ENCODE measurements around the gene RNF181. TPM values are rescaled to one million over a fixed set of nuclear protein-coding genes. Genes with fewer than 3 reads are reported as not detected.

RNF181 gene
- total and polyA plus RNA-seq, 2 of the 13 experiments (the other 11 are each of a cell fraction or from before 2014, with no cell fraction given) = 224 to 578 TPM

DNA sequence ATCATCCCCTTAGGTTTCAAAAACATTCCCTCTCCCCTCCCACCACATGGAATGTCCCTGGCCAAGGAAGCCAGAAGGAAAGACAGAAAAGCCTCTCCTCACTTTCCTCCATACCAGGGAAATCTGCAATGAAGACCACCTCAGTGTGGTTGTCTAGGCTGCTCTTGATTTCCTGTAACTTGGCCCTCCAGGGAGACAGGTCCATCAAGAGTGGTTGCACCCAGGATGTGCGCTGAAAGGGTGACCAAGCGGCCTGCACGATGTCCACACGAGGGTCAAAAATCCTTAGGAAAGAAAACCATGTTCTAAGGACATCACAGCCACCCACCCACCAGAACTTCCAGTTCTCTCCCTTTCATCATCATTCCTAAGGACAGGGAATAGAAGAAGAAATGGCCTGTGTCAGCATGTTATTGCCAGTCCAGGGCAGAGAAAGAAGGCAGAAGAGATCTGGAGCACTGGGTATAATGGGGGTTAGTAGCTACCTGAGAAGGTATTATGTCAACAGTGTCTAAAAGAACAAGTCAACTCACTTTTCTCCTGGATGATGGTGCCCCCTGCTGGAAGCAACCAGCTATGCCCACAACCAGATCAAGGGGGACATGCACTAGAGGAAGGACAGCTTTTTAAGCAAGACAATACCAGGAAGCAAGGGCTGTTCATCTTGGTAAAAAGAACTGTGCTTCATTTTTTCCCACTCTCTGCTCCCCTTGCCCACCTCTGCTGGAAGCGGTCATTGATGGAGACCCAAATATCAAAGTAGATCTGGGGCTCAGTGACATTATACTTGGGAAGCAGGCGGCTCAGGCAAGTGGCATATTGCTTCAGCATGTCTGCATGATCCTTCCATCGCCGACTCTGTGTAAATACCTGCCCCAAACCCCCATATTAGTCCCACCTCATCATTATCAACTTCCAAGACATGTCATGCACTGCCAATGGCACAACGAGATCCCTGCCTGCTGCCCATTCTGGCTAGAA, 43.6 kb upstream of the RNF181 start (continued):
- TF ChIP-seq, protein P1, sequence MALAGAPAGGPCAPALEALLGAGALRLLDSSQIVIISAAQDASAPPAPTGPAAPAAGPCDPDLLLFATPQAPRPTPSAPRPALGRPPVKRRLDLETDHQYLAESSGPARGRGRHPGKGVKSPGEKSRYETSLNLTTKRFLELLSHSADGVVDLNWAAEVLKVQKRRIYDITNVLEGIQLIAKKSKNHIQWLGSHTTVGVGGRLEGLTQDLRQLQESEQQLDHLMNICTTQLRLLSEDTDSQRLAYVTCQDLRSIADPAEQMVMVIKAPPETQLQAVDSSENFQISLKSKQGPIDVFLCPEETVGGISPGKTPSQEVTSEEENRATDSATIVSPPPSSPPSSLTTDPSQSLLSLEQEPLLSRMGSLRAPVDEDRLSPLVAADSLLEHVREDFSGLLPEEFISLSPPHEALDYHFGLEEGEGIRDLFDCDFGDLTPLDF (CRISPR knock-in tag; IDR thresholded peaks at IDR 0.05) = no peak
- TF ChIP-seq STAT5B (CRISPR knock-in tag; IDR thresholded peaks at IDR 0.05) = no peak
- TF ChIP-seq YEATS2 (CRISPR knock-in tag; IDR thresholded peaks at IDR 0.05; ENCODE audit: borderline replicate concordance) = peak; percentile 35; the same call in 1 of the 2 replicates
- no peak for TF ChIP-seq SMAD9 (CRISPR knock-in tag; IDR thresholded peaks at IDR 0.05)
- TF ChIP-seq, protein P2, sequence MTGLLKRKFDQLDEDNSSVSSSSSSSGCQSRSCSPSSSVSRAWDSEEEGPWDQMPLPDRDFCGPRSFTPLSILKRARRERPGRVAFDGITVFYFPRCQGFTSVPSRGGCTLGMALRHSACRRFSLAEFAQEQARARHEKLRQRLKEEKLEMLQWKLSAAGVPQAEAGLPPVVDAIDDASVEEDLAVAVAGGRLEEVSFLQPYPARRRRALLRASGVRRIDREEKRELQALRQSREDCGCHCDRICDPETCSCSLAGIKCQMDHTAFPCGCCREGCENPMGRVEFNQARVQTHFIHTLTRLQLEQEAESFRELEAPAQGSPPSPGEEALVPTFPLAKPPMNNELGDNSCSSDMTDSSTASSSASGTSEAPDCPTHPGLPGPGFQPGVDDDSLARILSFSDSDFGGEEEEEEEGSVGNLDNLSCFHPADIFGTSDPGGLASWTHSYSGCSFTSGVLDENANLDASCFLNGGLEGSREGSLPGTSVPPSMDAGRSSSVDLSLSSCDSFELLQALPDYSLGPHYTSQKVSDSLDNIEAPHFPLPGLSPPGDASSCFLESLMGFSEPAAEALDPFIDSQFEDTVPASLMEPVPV (CRISPR knock-in tag; IDR thresholded peaks at IDR 0.05) = no peak
- no peak for TF ChIP-seq ZNF879 (CRISPR knock-in tag; IDR thresholded peaks at IDR 0.05)
- no peak for TF ChIP-seq TBP (CRISPR knock-in tag; IDR thresholded peaks at IDR 0.05)
- TF ChIP-seq, protein P3, sequence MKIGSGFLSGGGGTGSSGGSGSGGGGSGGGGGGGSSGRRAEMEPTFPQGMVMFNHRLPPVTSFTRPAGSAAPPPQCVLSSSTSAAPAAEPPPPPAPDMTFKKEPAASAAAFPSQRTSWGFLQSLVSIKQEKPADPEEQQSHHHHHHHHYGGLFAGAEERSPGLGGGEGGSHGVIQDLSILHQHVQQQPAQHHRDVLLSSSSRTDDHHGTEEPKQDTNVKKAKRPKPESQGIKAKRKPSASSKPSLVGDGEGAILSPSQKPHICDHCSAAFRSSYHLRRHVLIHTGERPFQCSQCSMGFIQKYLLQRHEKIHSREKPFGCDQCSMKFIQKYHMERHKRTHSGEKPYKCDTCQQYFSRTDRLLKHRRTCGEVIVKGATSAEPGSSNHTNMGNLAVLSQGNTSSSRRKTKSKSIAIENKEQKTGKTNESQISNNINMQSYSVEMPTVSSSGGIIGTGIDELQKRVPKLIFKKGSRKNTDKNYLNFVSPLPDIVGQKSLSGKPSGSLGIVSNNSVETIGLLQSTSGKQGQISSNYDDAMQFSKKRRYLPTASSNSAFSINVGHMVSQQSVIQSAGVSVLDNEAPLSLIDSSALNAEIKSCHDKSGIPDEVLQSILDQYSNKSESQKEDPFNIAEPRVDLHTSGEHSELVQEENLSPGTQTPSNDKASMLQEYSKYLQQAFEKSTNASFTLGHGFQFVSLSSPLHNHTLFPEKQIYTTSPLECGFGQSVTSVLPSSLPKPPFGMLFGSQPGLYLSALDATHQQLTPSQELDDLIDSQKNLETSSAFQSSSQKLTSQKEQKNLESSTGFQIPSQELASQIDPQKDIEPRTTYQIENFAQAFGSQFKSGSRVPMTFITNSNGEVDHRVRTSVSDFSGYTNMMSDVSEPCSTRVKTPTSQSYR (CRISPR knock-in tag; IDR thresholded peaks at IDR 0.05; ENCODE audit: borderline replicate concordance) = peak; percentile 33; the same call in 1 of the 2 replicates
- no peak for TF ChIP-seq HNRNPUL1 (IDR thresholded peaks at IDR 0.05; ENCODE audit: low read depth, low read length)
- TF ChIP-seq BCL6 (CRISPR knock-in tag; IDR thresholded peaks at IDR 0.05) = peak; percentile 36; the same call in 1 of the 2 replicates
- TF ChIP-seq SRF (IDR thresholded peaks at IDR 0.05; ENCODE audit: low read depth, low read length) = no peak
- TF ChIP-seq CCAR2 (optimal IDR thresholded peaks at IDR 0.05; ENCODE audit: low read depth, low read length) = no peak
- TF ChIP-seq, protein P4, sequence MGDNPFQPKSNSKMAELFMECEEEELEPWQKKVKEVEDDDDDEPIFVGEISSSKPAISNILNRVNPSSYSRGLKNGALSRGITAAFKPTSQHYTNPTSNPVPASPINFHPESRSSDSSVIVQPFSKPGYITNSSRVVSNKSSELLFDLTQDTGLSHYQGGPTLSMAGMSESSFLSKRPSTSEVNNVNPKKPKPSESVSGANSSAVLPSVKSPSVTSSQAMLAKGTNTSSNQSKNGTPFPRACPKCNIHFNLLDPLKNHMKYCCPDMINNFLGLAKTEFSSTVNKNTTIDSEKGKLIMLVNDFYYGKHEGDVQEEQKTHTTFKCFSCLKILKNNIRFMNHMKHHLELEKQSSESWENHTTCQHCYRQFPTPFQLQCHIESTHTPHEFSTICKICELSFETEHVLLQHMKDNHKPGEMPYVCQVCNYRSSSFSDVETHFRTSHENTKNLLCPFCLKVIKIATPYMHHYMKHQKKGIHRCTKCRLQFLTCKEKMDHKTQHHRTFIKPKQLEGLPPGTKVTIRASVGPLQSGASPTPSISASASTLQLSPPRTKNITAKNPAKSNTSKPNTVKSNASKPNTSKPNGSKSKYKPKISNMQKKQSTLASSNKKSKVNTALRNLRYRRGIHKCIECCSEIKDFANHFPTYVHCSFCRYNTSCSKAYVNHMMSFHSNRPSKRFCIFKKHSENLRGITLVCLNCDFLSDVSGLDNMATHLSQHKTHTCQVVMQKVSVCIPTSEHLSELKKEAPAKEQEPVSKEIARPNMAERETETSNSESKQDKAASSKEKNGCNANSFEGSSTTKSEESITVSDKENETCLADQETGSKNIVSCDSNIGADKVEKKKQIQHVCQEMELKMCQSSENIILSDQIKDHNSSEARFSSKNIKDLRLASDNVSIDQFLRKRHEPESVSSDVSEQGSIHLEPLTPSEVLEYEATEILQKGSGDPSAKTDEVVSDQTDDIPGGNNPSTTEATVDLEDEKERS (CRISPR knock-in tag; IDR thresholded peaks at IDR 0.05) = no peak
- no peak for TF ChIP-seq NR3C1 (CRISPR knock-in tag; IDR thresholded peaks at IDR 0.05)
- TF ChIP-seq, protein P5, sequence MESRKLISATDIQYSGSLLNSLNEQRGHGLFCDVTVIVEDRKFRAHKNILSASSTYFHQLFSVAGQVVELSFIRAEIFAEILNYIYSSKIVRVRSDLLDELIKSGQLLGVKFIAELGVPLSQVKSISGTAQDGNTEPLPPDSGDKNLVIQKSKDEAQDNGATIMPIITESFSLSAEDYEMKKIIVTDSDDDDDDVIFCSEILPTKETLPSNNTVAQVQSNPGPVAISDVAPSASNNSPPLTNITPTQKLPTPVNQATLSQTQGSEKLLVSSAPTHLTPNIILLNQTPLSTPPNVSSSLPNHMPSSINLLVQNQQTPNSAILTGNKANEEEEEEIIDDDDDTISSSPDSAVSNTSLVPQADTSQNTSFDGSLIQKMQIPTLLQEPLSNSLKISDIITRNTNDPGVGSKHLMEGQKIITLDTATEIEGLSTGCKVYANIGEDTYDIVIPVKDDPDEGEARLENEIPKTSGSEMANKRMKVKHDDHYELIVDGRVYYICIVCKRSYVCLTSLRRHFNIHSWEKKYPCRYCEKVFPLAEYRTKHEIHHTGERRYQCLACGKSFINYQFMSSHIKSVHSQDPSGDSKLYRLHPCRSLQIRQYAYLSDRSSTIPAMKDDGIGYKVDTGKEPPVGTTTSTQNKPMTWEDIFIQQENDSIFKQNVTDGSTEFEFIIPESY (CRISPR knock-in tag; IDR thresholded peaks at IDR 0.05) = no peak; the same call in 1 of the 2 replicates
- no peak for TF ChIP-seq ATAD3A (CRISPR knock-in tag; IDR thresholded peaks at IDR 0.05)
- TF ChIP-seq GTF3A (CRISPR knock-in tag; conservative IDR thresholded peaks at IDR 0.05) = 0 out of 2 replicates have a peak, but pooled peaks have one; percentile 3
